Panc1 (cell line): ENCODE data around the gene FHIT. TPM values are rescaled to one million over a fixed set of nuclear protein-coding genes. Genes with fewer than 3 reads are reported as not detected.

Source experiments
- ATAC-seq: fragments of 200-7000 bp; cut with Tn5 transposase; 2 replicates; pipeline ENCODE4 v1.9.1; 2020; ENCODE audit warnings: mild to moderate bottlenecking, moderate library complexity
- BruUV-seq: library from RNA; stranded (reverse); fragments of 400-500 nt; replicated peaks from 2 replicates; lab custom pipeline; 2021; lab: Mats Ljungman, UMichigan
- CTCF ChIA-PET: fragments of 300-600 bp; sonication (Branson Sonifier 250); formaldehyde crosslinking; loops from one replicate; lab custom pipeline; 2022; ENCODE audit warnings: antibody characterized with exemption; lab: Charles Lee
- POLR2A ChIA-PET: fragments of 300-600 bp; sonication (Branson Sonifier 250); formaldehyde crosslinking; loops from one replicate; lab custom pipeline; 2022; ENCODE audit warnings: antibody characterized with exemption; lab: Charles Lee
- DNase-seq: peaks from one replicate; pipeline ENCODE4 v3.0.0-alpha.2; 2010; ENCODE audit warnings: low read depth, low spot score
- H3K27ac ChIP-seq: 2 replicates; pipeline ENCODE4 v1.5.1; 2011; ENCODE audit warnings: mild to moderate bottlenecking, low read length, inconsistent platforms
- H3K27me3 ChIP-seq: fragments of 200-500 bp; sonication (Bioruptor generic); 2 replicates; pipeline ENCODE4 v1.6.0; 2014; ENCODE audit warnings: low read length, inconsistent platforms; ENCODE audit not compliant: control insufficient read depth, insufficient read depth
- H3K36me3 ChIP-seq: fragments of 200-500 bp; sonication (Bioruptor generic); 2 replicates; pipeline ENCODE4 v1.5.1; 2014; ENCODE audit warnings: inconsistent platforms, mild to moderate bottlenecking, low read length, moderate library complexity; ENCODE audit not compliant: control insufficient read depth, insufficient read depth
- H3K4me1 ChIP-seq: 2 replicates; pipeline ENCODE4 v1.5.1; 2011; ENCODE audit warnings: inconsistent platforms, mild to moderate bottlenecking, low read length, moderate library complexity; ENCODE audit not compliant: control insufficient read depth, insufficient read depth
- H3K4me3 ChIP-seq, 2 experiments: 2 replicates each; pipeline ENCODE4 v1.5.1; 2011 to 2012; ENCODE audit warnings: low read depth in 2 of 2, low read length in 2 of 2, mild to moderate bottlenecking in 2 of 2, inconsistent platforms in 1 of 2, moderate library complexity in 1 of 2
- H3K9me3 ChIP-seq: fragments of 200-500 bp; sonication (Bioruptor generic); 2 replicates; pipeline ENCODE4 v1.5.1; 2014; ENCODE audit warnings: low read depth, mild to moderate bottlenecking, inconsistent platforms, low read length, moderate library complexity; ENCODE audit not compliant: control insufficient read depth, insufficient read depth
- CTCF ChIP-seq: fragments of 450-650 bp; IDR thresholded peaks from 2 replicates; pipeline ENCODE4 v1.5.1; 2017; ENCODE audit warnings: mild to moderate bottlenecking
- POLR2AphosphoS5 ChIP-seq: IDR thresholded peaks from 2 replicates; pipeline ENCODE4 v1.6.1; 2012; ENCODE audit warnings: mild to moderate bottlenecking, low read depth, low read length, moderate library complexity
- REST ChIP-seq, 2 experiments: IDR thresholded peaks; 2 replicates each; pipeline ENCODE4 v1.6.1; 2011 to 2012; ENCODE audit warnings: low read depth in 2 of 2, control low read depth in 1 of 2, low read length in 1 of 2, mild to moderate bottlenecking in 1 of 2, moderate library complexity in 1 of 2; ENCODE audit not compliant: insufficient read depth in 1 of 2
- SIN3A ChIP-seq: IDR thresholded peaks from 2 replicates; pipeline ENCODE4 v1.6.1; 2012; ENCODE audit warnings: low read depth, mild to moderate bottlenecking, low read length, moderate library complexity, borderline replicate concordance; ENCODE audit not compliant: insufficient read depth
- TCF7L2 ChIP-seq: IDR thresholded peaks from 2 replicates; pipeline ENCODE4 v1.6.1; 2011; ENCODE audit warnings: mild to moderate bottlenecking, low read depth, low read length, inconsistent platforms
- in situ Hi-C: cut with HindIII; loops from 2 replicates; pipeline ENCODE4 v1.10.0; 2016; ENCODE audit warnings: low sequenced_read_pairs, low pct_unique_long_range_greater_than_20kb
- intact Hi-C: fragments of 100-400 bp; cut with micrococcal nuclease; formaldehyde crosslinking; loops from one replicate; pipeline ENCODE4 v1.10.0; 2022; ENCODE audit not compliant: unreplicated experiment
- total RNA-seq: library from RNA; stranded (reverse); gene quantifications from one replicate; pipeline ENCODE4 v1.2.1, GENCODE V29; 2021; ENCODE audit not compliant: unreplicated experiment

Gene FHIT
- total RNA-seq, 1 experiment from 2014 or later = 2.2 TPM

- CTCF ChIA-PET = no interaction called here
- Histone ChIP-seq H3K27ac (no peak overlapping the region), H3K4me1 (no peaks in the 10 kb centered on the region; the same call in 1 of the 2 replicates), H3K27me3 (no peaks in the 10 kb centered on the region), H3K4me3 (no peak overlapping the region), H3K9me3 (no peaks in the 10 kb centered on the region), H3K36me3 (no peaks in the 10 kb centered on the region)
- POLR2A ChIA-PET = no interaction called here
- intact Hi-C loops = no loop called here
- TF ChIP-seq POLR2AphosphoS5 (no peak), TCF7L2 (no peak)
- ATAC-seq = no peak
- DNase-seq = no peak
- BruUV-seq = no TSS peak
- in situ Hi-C loops = no loop called here
These were observed 296.2 kb downstream of the FHIT start for GRCh38 chr3:60955034-60955433.

DNA sequence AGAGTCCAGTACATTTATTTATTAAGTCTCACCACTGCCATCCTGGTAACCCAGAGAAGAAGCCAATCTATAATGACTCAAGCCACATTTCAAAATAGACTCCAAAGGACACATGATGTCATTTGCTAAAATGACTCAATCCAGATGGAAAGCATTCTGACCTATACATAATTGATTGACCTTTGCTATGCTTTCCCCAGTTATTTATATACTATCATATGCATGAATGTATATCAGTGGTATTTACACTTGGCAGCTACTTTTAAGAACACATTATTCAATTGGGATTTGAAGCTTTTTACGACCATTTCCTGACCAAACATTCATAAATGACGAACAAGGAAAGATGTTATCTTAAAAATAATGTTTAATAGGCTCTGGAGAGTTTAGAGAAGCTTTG lies 297.2 kb downstream of the FHIT start:
- intact Hi-C loops = no loop called here

DNA sequence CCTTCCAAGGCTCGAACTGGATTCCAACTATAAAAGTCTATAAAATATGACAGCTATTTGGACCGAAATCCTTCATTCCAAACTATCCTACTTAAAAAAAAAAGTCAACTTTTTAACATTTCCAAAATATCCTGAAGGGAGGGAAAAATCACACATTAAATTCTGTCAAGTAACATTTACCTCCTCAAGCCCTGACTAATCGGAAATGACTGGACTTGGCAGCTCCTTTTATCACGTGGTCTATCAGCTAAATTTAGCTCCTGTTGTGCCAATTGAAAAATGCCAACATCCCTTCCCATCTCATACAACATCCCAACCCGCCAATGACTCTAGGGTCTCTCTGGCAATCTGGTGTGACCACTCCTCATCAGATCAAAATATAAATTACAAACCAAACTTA lies 297.9 kb downstream of the FHIT start:
- no peaks in the 10 kb centered on the region for H3K27me3 ChIP-seq
- H3K36me3 ChIP-seq = no peaks in the 10 kb centered on the region
- TF ChIP-seq POLR2AphosphoS5 = no peak
- no peak for TF ChIP-seq CTCF
- no peak for TF ChIP-seq REST (IDR thresholded peaks at IDR 0.05; ENCODE audit: insufficient read depth in 1 of 2, low read depth in 2 of 2, low read length in 1 of 2)
- no peak for TF ChIP-seq SIN3A
- TF ChIP-seq TCF7L2 = no peak
- no peak overlapping the region for H3K4me3 ChIP-seq
- no peak for ATAC-seq
- H3K27ac ChIP-seq = no peak overlapping the region
- in situ Hi-C loops (no loop called here), intact Hi-C loops (no loop called here)
- no TSS peak for BruUV-seq
- DNase-seq = no peak
- CTCF ChIA-PET = no interaction called here
- POLR2A ChIA-PET = no interaction called here
- H3K4me1 ChIP-seq = no peaks in the 10 kb centered on the region; the same call in 1 of the 2 replicates
- H3K9me3 ChIP-seq = no peaks in the 10 kb centered on the region

More for the DNA sequence above, 297.2 kb downstream of the FHIT start:
- no peak overlapping the region for H3K4me3 ChIP-seq
- TF ChIP-seq SIN3A = no peak
- H3K27ac ChIP-seq = no peak overlapping the region
- H3K27me3 ChIP-seq = no peaks in the 10 kb centered on the region
- no peak for DNase-seq
- H3K9me3 ChIP-seq = no peaks in the 10 kb centered on the region
- ChIA-PET POLR2A (no interaction called here), CTCF (no interaction called here)
- BruUV-seq = no TSS peak
- H3K4me1 ChIP-seq = no peaks in the 10 kb centered on the region; the same call in 1 of the 2 replicates
- ATAC-seq = no peak
- in situ Hi-C loops = no loop called here
- no peaks in the 10 kb centered on the region for H3K36me3 ChIP-seq
